GM12872 (cell line): ENCODE data around the gene BAIAP3.

Source experiments
- TF ChIP-seq, protein P1 (sequence below): IDR thresholded peaks from 3 replicates; pipeline ENCODE4 v1.5.1; 2011; ENCODE audit warnings: low read depth, mild to moderate bottlenecking, low read length, moderate library complexity; ENCODE audit not compliant: insufficient read depth

The BAIAP3 gene

DNA sequence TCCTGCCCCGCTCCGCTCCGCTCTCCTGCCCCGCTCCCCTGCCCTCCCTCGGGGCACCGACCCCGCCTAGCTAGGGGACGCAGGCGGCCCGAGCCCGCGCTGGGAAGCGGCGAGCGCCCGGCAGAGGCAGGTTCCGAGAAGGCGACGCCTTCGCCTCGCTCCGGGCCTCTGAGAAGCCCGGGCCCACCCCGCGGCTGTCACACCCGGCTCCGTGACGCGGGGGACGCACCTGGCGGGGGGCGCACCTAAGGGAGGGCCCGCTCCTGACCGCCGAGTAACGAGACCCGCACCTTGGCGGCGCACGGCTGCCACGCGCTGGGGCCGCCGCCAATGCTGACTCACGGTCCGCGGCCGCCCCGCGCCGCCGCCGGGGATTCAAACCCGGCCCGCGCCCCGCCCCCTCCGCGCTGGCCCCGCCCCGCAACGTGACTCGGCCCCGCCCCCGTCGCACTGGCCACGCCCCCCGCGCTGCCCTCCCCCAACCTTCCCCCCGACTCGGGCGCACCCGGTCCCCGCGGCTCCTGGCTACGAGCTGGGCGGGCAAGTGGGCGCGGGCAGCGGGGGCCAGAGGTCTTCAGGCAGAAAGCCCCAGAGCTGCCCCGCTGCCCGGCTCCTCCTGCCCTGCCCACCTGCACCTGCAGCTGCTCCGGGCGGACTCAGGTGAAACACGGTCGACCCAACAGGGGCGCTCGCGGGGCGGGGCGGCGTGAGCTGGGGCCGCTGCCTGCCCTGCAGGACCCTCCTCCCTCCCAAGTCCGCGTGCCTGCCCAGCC is 46.0 kb downstream of the BAIAP3 start:
- TF ChIP-seq, protein P1, sequence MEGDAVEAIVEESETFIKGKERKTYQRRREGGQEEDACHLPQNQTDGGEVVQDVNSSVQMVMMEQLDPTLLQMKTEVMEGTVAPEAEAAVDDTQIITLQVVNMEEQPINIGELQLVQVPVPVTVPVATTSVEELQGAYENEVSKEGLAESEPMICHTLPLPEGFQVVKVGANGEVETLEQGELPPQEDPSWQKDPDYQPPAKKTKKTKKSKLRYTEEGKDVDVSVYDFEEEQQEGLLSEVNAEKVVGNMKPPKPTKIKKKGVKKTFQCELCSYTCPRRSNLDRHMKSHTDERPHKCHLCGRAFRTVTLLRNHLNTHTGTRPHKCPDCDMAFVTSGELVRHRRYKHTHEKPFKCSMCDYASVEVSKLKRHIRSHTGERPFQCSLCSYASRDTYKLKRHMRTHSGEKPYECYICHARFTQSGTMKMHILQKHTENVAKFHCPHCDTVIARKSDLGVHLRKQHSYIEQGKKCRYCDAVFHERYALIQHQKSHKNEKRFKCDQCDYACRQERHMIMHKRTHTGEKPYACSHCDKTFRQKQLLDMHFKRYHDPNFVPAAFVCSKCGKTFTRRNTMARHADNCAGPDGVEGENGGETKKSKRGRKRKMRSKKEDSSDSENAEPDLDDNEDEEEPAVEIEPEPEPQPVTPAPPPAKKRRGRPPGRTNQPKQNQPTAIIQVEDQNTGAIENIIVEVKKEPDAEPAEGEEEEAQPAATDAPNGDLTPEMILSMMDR: no peak

GRCh38 chr16:1380195-1380594 is 46.8 kb downstream of the BAIAP3 start:
- TF ChIP-seq, protein P1: no peak

DNA sequence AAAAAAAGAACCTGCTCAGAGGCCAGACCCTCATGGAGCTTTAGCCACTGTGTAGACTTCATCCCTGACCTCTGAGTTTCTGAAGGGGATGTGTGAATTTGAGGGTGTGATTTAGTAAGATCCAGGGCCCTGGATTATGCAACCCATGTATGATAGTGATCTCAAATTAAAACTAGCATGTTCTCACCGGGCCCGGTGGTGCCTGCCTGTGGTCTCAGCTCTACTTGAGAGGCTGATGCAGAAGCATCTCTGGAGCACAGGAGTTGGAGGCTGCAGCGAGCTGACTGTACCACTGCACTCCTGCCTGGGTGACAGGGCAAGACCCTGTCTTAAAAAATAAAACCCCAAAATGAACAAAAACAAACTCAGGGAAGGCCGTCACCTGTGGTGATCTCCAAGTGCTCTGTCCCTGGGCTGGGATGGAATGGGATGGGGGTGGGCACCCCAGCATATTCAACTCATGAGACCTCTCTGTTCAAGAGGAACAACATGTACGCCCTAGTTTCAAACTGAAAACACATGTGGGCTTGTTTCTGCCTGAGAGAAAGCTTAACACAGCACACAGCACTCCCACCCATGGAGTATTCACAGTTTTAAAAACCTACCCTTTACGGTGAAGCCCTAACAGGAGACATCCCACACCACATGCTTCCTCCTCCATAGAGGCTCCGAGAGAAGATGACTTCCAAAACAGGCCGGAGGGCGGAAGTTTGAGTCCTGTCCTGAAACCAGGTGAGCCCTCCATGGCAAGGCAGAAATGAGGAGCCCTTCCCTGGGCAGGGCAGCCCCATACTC is 48.4 kb downstream of the BAIAP3 start:
- TF ChIP-seq, protein P1: no peak

DNA sequence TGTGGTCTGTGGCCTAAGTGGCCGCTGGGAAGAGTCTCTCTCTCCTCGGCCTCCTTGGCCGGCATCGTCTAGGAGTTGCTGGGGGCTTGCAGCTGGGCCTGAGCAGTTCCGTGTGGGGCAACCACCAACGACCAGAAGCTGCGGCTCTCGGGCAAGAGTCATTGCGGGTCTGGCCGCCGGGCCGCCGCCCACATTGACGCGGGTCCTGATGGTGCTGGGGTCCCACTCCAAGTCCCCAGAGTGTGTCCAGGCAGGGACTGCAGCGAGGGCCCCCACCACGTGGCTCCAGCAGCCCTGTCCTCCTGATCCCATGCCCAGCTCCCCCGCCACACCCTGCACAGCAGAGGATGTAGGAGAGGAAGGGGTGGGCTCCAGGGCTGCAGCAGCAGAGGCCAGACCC is 50.1 kb downstream of the BAIAP3 start:
- TF ChIP-seq, protein P1: no peak

GRCh38 chr16:1385232-1385631 is 51.8 kb downstream of the BAIAP3 start:
- TF ChIP-seq, protein P1: no peak

GRCh38 chr16:1387331-1387730 is 53.9 kb downstream of the BAIAP3 start:
- TF ChIP-seq, protein P1: no peak

DNA sequence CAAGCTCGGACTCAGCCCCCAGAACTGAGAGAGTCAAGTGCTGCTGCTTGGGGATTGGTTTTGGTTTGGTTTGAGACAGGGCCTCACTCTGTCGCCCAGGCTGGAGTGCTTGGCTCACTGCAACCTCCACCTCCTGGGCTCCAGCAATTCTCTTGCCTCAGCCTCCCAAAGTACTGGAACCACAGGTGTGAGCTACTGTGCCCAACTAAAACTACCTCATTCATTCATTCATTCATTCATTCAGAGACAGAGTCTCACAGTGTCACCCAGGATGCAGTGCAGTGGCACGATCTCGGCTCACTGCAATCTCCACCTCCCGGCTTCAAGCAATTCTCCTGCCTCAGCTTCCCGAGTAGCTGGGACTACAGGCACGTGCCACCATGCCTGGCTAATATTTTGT is 56.3 kb downstream of the BAIAP3 start:
- TF ChIP-seq, protein P1: no peak
